ENCODE data around the gene LRP1B.

- TF ChIP-seq EZH2 (IDR thresholded peaks at IDR 0.05; ENCODE audit: low read length, missing control alignments) (no peak), CTCF (conservative IDR thresholded peaks at IDR 0.05 in 1 of 2, IDR thresholded peaks at IDR 0.05 in 1 of 2; ENCODE audit: low read depth in 1 of 2, low read length in 2 of 2) (no peak)
These were observed 529.2 kb downstream of the LRP1B start for GRCh38 chr2:141601511-141602152.

All from fibroblast of lung (primary cell).